Astrocyte (in vitro differentiated cells and primary cell): ENCODE data around the gene OR7C1. TPM values are rescaled to one million over a fixed set of nuclear protein-coding genes. Genes with fewer than 3 reads are reported as not detected.
"Not testable (repeated sequence)": the region's sequence is repeated elsewhere in the genome, so short reads cannot be mapped to it uniquely, and the experiment has no call there.

Experiments used
- DNase-seq: peaks from one replicate; pipeline ENCODE4 v3.0.0-alpha.2; 2010; ENCODE audit warnings: low read depth
- FAIRE-seq: peaks from 2 replicates; lab custom pipeline; 2011; peaks lifted over from hg19 to GRCh38; lab: Jason Lieb, UNC
- H2AFZ ChIP-seq: 2 replicates; pipeline ENCODE4 v1.6.0; 2012; ENCODE audit warnings: low read depth, low read length, inconsistent platforms
- H3K27ac ChIP-seq: 2 replicates; pipeline ENCODE4 v1.5.1; 2011; ENCODE audit warnings: low read depth, low read length, inconsistent platforms
- H3K27me3 ChIP-seq: 2 replicates; pipeline ENCODE4 v1.6.0; 2011; ENCODE audit warnings: low read length, inconsistent platforms; ENCODE audit not compliant: insufficient read depth
- H3K36me3 ChIP-seq: 2 replicates; pipeline ENCODE4 v1.5.1; 2011; ENCODE audit warnings: low read length, inconsistent platforms; ENCODE audit not compliant: insufficient read depth
- H3K4me1 ChIP-seq: 2 replicates; pipeline ENCODE4 v1.5.1; 2011; ENCODE audit warnings: low read length, inconsistent platforms; ENCODE audit not compliant: insufficient read depth
- H3K4me2 ChIP-seq: 2 replicates; pipeline ENCODE4 v1.6.0; 2012; ENCODE audit warnings: low read length, inconsistent platforms
- H3K4me3 ChIP-seq: 2 replicates; pipeline ENCODE4 v1.5.1; 2011; ENCODE audit warnings: low read depth, mild to moderate bottlenecking, low read length, inconsistent platforms; ENCODE audit not compliant: insufficient read depth
- H3K79me2 ChIP-seq: 2 replicates; pipeline ENCODE4 v1.6.0; 2012; ENCODE audit warnings: mild to moderate bottlenecking, low read length, inconsistent platforms; ENCODE audit not compliant: insufficient read depth
- H3K9ac ChIP-seq: 2 replicates; pipeline ENCODE4 v1.6.0; 2012; ENCODE audit warnings: mild to moderate bottlenecking, low read length, inconsistent platforms
- H3K9me3 ChIP-seq: 2 replicates; pipeline ENCODE4 v1.5.1; 2012; ENCODE audit warnings: low read depth, mild to moderate bottlenecking, low read length, inconsistent platforms; ENCODE audit not compliant: insufficient read depth
- H4K20me1 ChIP-seq: 2 replicates; pipeline ENCODE4 v1.6.0; 2012; ENCODE audit warnings: low read length, inconsistent platforms; ENCODE audit not compliant: insufficient read depth
- H3K27ac Mint-ChIP-seq: one replicate; pipeline ENCODE4 v1.8.0; 2021; ENCODE audit warnings: mild to moderate bottlenecking, mixed read lengths; ENCODE audit not compliant: unreplicated experiment
- H3K27me3 Mint-ChIP-seq: one replicate; pipeline ENCODE4 v1.8.0; 2021; ENCODE audit warnings: low read depth, mixed read lengths; ENCODE audit not compliant: unreplicated experiment
- H3K36me3 Mint-ChIP-seq: one replicate; pipeline ENCODE4 v1.8.0; 2021; ENCODE audit warnings: low read depth, mixed read lengths; ENCODE audit not compliant: unreplicated experiment
- H3K4me1 Mint-ChIP-seq: one replicate; pipeline ENCODE4 v1.8.0; 2021; ENCODE audit warnings: low read depth, mixed read lengths; ENCODE audit not compliant: unreplicated experiment
- H3K4me3 Mint-ChIP-seq: one replicate; pipeline ENCODE4 v1.8.0; 2021; ENCODE audit warnings: mild to moderate bottlenecking, moderate library complexity, mixed read lengths; ENCODE audit not compliant: unreplicated experiment
- H3K9me3 Mint-ChIP-seq: one replicate; pipeline ENCODE4 v1.8.0; 2021; ENCODE audit warnings: mild to moderate bottlenecking, mixed read lengths; ENCODE audit not compliant: unreplicated experiment
- EZH2 ChIP-seq: IDR thresholded peaks from 2 replicates; pipeline ENCODE4 v1.6.1; 2012; ENCODE audit warnings: mild to moderate bottlenecking, low read length, inconsistent platforms; ENCODE audit not compliant: insufficient read depth
- total RNA-seq: library from RNA; stranded (reverse); gene quantifications from 2 replicates; pipeline ENCODE4 v1.2.1, GENCODE V29; 2021
- TF ChIP-seq, protein P1 (sequence below): IDR thresholded peaks from 2 replicates; pipeline ENCODE4 v1.5.1; 2011; ENCODE audit warnings: low read depth, mild to moderate bottlenecking, inconsistent platforms, low read length, moderate library complexity; ENCODE audit not compliant: insufficient read depth

The OR7C1 gene
- total RNA-seq, 1 donor from 2014 or later = not detected

DNA sequence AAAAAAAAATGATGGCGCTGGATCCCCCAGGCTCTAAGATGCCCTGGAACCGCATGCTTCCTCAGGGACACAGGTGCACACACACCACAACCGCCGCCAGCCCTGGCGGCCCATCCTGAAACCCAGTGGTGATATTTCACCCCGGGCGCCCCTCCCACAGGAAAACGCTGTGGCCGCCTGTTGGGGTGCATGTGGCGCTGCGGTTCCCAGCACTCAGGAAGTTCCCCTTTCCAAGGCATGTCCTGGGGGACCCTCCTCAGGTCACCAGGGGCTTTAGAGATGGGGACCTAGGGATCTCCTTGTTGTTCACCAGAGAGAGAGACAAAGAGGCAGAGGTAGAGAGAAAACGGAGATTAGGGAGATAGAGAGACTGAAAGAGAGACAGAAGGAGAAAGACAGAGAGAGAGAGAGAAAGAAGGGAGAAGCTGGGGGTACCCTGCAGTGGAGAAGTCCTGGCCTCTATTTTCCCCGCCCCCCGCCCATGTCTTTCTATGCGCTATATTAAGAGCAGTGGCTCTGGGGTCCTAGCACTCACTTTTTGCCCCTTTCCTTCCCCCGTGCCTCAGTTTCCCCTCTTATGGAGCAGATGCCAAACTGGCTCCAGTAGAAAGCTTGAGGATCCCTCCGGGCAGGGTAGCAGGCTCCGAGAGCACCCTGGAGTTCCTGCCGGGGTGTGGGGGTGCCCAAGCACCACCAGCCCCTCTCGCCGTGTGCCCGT, 59.0 kb downstream of the OR7C1 start:
- Mint-ChIP-seq H3K36me3 (no peaks in the 10 kb centered on the region), H3K4me1 (no peaks in the 10 kb centered on the region), H3K4me3 (peak overlapping the region; percentile 27), H3K27ac (peak overlapping the region; percentile 34), H3K27me3 (peaks cover 31% of the 10 kb centered on the region), H3K9me3 (no peaks in the 10 kb centered on the region)
- Histone ChIP-seq H2AFZ (no peak overlapping the region), H3K36me3 (no peaks in the 10 kb centered on the region), H3K9ac (no peak overlapping the region), H4K20me1 (no peaks in the 10 kb centered on the region), H3K79me2 (no peaks in the 10 kb centered on the region), H3K4me2 (peak overlapping the region; percentile 26), H3K9me3 (no peaks in the 10 kb centered on the region), H3K4me1 (no peaks in the 10 kb centered on the region), H3K27me3 (no peaks in the 10 kb centered on the region), H3K4me3 (no peak overlapping the region), H3K27ac (no peak overlapping the region)
- no peak for FAIRE-seq
- TF ChIP-seq, protein P1, sequence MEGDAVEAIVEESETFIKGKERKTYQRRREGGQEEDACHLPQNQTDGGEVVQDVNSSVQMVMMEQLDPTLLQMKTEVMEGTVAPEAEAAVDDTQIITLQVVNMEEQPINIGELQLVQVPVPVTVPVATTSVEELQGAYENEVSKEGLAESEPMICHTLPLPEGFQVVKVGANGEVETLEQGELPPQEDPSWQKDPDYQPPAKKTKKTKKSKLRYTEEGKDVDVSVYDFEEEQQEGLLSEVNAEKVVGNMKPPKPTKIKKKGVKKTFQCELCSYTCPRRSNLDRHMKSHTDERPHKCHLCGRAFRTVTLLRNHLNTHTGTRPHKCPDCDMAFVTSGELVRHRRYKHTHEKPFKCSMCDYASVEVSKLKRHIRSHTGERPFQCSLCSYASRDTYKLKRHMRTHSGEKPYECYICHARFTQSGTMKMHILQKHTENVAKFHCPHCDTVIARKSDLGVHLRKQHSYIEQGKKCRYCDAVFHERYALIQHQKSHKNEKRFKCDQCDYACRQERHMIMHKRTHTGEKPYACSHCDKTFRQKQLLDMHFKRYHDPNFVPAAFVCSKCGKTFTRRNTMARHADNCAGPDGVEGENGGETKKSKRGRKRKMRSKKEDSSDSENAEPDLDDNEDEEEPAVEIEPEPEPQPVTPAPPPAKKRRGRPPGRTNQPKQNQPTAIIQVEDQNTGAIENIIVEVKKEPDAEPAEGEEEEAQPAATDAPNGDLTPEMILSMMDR = no peak
- no peak for TF ChIP-seq EZH2
- DNase-seq = no peak

DNA sequence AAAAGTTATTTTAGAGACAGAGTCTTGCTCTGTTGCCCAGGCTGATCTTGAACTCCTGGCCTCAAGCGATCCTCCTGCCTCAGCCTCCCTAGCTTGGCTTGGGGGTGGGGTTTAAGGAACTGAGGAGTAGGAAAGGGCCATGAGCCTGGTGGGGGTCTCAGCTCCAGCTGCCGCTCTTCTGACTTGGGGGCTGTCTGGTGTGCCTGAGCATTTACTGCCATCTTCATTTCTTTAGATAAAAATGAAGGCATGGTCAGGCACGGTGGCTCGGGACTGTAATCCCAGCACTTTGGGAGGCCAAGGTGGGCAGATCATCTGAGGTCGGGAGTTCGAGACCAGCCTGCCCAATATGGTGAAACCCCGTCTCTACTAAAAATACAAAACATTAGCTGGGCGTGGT, 59.7 kb downstream of the OR7C1 start:
- FAIRE-seq, H3K27me3 ChIP-seq, H3K9me3 Mint-ChIP-seq, H3K9me3 ChIP-seq, H3K4me1 ChIP-seq, H3K4me3 ChIP-seq, H3K36me3 Mint-ChIP-seq, DNase-seq, H3K4me3 Mint-ChIP-seq, H3K27ac Mint-ChIP-seq, H4K20me1 ChIP-seq, H3K79me2 ChIP-seq, H3K9ac ChIP-seq, H3K4me1 Mint-ChIP-seq, H3K36me3 ChIP-seq, H3K4me2 ChIP-seq, H2AFZ ChIP-seq, H3K27ac ChIP-seq: not testable (repeated sequence)
- H3K27me3 Mint-ChIP-seq = peaks cover 30% of the 10 kb centered on the region

DNA sequence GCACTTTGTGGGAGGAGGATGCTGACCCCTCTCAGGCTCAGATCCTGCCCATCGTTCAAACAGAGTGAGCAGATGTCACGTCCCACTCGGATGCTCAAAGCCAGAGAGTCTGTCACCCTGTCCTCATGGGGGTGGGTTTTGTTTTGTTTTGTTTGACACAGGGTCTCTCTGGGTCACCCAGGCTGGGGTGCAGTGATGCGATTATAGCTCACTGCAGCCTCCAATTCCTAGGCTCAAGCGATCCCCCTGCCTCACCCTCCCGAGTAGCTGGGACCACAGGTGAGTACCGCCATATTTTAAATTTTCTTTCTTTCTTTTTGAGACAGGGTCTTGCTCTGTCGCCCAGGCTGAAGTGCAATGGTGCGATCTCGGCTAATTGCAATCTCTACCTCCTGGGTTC, 60.6 kb downstream of the OR7C1 start:
- Histone ChIP-seq H3K4me3 (no peak overlapping the region), H3K27ac (no peak overlapping the region), H3K4me2 (no peak overlapping the region), H2AFZ (no peak overlapping the region), H3K36me3 (no peaks in the 10 kb centered on the region), H3K27me3 (no peaks in the 10 kb centered on the region), H3K9ac (no peak overlapping the region), H3K9me3 (no peaks in the 10 kb centered on the region), H3K4me1 (no peaks in the 10 kb centered on the region), H3K79me2 (no peaks in the 10 kb centered on the region), H4K20me1 (no peaks in the 10 kb centered on the region)
- Mint-ChIP-seq H3K27me3 (peaks cover 32% of the 10 kb centered on the region), H3K36me3 (no peaks in the 10 kb centered on the region), H3K27ac (no peak overlapping the region), H3K4me3 (no peak overlapping the region), H3K9me3 (no peaks in the 10 kb centered on the region), H3K4me1 (no peaks in the 10 kb centered on the region)
- DNase-seq (no peak), FAIRE-seq (no peak)
- no peak for TF ChIP-seq EZH2
- TF ChIP-seq, protein P1 = no peak

DNA sequence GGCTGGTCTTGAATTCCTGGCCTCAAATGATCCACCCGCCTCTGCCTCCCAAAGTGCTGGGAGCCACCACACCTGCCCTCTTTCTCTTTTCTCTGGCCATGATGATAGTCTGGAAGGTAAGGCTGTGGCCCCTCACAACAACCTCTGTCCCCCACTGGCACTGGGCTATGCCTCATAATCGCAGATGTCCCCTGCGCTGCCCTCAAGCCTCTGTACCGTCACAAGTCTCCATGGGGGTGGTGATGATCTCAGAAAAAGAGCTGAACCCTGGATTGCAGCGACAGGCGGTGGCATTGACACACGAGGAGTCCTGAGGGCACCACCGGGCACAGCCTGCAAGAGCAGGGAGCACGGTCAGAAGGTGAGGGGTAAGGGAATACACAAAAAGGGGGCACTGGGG, 61.3 kb downstream of the OR7C1 start:
- H3K4me1 ChIP-seq = not testable (repeated sequence)

More for the DNA sequence above, 61.3 kb downstream of the OR7C1 start:
- not testable (repeated sequence) for H2AFZ ChIP-seq, H3K4me1 Mint-ChIP-seq, H3K27ac Mint-ChIP-seq, H3K4me2 ChIP-seq, H3K36me3 Mint-ChIP-seq, H4K20me1 ChIP-seq, H3K27me3 ChIP-seq, H3K4me3 ChIP-seq, H3K9ac ChIP-seq, H3K9me3 ChIP-seq, H3K27ac ChIP-seq, FAIRE-seq, H3K4me3 Mint-ChIP-seq, H3K79me2 ChIP-seq, H3K9me3 Mint-ChIP-seq, H3K36me3 ChIP-seq, DNase-seq
- peaks cover 31% of the 10 kb centered on the region for H3K27me3 Mint-ChIP-seq
